DMS114 treated with DMSO at 0.1 percent for 48 hours (cell line): ENCODE results near the gene SRCIN1.
"Not testable (repeated sequence)": the region's sequence is repeated elsewhere in the genome, so short reads cannot be mapped to it uniquely, and the experiment has no call there.

Experiments
- DNase-seq: peaks from one replicate; lab custom pipeline; 2025; ENCODE audit not compliant: unreplicated experiment; lab: John Stamatoyannopoulos, UW

SRCIN1 gene, protein sequence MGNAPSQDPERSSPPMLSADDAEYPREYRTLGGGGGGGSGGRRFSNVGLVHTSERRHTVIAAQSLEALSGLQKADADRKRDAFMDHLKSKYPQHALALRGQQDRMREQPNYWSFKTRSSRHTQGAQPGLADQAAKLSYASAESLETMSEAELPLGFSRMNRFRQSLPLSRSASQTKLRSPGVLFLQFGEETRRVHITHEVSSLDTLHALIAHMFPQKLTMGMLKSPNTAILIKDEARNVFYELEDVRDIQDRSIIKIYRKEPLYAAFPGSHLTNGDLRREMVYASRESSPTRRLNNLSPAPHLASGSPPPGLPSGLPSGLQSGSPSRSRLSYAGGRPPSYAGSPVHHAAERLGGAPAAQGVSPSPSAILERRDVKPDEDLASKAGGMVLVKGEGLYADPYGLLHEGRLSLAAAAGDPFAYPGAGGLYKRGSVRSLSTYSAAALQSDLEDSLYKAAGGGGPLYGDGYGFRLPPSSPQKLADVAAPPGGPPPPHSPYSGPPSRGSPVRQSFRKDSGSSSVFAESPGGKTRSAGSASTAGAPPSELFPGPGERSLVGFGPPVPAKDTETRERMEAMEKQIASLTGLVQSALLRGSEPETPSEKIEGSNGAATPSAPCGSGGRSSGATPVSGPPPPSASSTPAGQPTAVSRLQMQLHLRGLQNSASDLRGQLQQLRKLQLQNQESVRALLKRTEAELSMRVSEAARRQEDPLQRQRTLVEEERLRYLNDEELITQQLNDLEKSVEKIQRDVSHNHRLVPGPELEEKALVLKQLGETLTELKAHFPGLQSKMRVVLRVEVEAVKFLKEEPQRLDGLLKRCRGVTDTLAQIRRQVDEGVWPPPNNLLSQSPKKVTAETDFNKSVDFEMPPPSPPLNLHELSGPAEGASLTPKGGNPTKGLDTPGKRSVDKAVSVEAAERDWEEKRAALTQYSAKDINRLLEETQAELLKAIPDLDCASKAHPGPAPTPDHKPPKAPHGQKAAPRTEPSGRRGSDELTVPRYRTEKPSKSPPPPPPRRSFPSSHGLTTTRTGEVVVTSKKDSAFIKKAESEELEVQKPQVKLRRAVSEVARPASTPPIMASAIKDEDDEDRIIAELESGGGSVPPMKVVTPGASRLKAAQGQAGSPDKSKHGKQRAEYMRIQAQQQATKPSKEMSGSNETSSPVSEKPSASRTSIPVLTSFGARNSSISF

GRCh38 chr17:38605841-38606645, at the start of gene SRCIN1:
SRCIN1 (minus strand) TSS chr17:38605952; CDS start chr17:38605705, 247 bp downstream.
- DNase-seq, result peak; percentile 36

DNA sequence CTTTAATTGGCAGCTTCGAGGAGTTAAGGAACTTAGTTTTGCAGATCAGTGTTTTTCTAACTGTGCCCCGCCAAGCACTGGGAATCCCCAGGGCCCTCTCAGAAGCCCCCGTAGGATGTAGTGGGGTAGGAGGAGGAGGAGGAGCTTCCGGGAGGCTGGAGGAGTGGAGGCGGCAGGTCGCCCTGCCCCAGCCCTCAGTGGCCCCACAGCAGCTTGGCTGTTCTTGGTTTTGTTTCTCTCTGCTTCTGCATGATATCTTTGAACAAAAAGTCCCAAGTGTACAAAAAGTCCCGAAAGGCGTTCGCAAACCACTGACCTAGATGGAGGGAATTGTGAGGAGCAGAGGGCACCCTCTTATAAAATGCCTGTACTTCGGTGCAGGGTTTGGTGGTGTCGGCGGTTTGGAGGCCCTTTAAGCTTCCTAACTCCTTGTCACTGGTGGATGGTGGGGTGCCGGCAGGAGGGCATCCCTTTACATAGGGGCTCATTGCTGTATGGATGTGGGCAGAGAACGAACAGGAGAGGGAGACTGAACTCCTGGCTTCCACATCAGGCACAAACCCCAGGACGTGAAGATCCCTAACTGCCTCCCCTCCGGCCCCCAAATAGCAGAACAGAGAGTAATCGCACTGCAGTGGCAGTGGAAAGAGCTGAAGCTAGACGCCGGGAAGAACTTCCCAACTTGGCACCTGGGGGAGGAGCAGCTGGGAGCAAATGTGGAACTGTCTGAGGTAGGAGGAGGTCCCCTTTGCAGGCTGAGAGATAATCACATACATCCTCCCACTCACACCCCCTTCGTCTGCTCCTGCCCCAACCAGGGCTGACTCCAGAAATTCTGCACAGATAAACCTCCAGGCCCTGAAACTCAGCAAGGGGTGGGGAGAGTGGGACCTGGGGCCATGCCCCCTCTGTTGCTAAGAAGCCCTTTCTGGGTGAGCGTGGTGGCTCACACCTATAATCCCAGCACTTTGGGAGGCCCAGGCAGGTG, 49.0 kb upstream of the SRCIN1 start:
- DNase-seq, result no peak

DNA sequence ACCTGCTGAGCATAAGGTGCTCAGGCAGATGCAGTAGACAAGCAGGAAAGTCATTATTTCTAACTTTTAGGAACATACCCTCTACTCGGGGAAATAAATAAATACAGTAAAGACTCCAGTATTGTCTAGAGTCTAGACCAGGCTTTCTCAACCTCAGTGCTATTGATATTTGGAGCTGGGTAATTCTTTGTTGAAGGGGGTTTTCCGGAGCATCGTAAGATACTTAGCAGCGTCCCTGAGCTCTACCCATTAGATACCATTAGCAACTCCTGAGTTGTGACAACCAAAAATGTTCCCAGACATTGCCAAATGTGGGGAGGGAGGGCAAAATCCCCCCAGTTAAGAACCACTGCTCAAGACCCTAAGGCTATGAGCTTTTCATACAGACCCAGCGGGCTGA, 47.9 kb upstream of the SRCIN1 start:
- DNase-seq, result no peak

DNA sequence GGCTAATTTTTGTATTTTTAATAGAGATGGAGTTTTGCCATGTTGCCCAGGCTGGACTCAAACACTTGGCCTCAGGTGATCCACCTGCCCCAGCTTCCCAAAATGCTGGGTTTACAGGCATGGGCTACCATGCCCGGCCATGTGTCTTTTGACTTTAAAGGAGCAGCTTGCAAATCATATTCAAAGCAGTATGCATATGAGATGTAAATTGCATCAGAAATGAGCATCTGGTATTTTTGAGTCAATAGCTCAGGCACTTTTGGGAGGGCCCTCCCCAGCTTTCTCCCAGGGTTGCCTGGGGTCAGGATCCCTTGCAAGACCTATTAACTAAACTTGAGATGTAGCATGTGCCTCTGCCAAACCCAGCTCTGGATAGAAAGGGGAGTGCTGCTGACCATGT, 47.5 kb upstream of the SRCIN1 start:
- no peak for DNase-seq

- DNase-seq, result not testable (repeated sequence)
These were observed 45.0 kb upstream of the SRCIN1 start for GRCh38 chr17:38650653-38651173.

DNA sequence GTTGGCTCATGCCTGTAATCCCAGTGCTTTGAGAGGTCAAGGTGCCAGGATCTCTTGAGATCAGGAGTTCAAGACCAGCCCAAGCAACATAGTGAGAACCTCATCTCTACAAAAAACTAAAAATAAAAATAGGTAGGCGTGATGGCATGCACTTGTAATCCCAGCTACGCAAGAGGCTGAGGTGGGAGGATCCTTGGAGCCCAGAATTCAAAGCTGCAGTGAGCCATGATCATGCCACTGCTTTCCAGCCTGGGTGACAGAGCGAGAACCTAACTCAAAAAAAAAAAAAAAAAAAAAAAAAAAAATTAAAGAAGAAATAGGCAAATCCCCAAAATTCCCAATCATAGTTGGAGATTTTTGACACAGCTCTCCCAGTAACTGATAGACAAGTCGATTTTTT, 32.2 kb upstream of the SRCIN1 start:
- no peak for DNase-seq

DNA sequence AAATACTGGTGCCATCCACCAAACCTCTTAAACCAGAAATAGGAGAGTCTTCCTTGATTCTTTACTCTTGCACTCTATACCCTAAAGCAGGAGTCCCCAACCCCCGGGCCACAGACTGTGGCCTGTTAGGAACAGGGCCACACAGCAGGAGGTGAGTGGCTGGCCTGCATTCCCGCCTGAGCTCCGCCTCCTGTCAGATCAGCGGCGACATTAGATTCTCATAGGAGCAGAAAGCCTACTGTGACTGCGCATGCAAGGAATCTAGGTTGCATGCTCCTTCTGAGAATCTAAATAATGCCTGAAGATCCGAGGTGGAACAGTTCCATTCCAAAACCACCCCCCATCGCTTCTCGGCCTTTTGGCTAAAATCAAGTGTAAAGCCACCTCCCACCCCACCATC, 30.3 kb upstream of the SRCIN1 start:
- no peak for DNase-seq

- DNase-seq, result no peak
These were observed 26.6 kb upstream of the SRCIN1 start for GRCh38 chr17:38632334-38632733.

- DNase-seq, result peak; percentile 6
These were observed 22.7 kb upstream of the SRCIN1 start for GRCh38 chr17:38628441-38628840.

- DNase-seq, result no peak
These were observed 22.2 kb upstream of the SRCIN1 start for GRCh38 chr17:38627957-38628356.

- not testable (repeated sequence) for DNase-seq
These were observed 21.0 kb upstream of the SRCIN1 start for GRCh38 chr17:38626606-38627226.

DNA sequence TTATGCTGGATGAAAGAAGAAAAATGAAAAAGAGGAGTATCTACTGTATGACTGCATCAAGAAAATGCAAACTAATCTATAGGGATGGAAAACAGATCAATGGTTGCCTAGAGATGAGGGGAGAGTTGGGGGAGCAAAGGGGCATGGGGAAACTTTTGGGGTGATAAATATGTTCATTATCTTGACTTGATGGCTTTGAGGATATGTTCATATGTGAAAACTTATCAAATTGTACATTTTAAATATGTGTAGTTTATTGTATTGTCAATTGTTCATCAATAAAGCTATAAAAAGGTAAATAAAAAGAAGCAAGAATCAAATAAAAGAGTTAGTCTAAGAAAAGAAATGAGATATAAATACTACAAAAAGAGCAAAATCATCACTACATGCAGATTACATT, 19.7 kb upstream of the SRCIN1 start:
- DNase-seq, result no peak

- DNase-seq, result not testable (repeated sequence)
These were observed 19.1 kb upstream of the SRCIN1 start for GRCh38 chr17:38624782-38625355.

GRCh38 chr17:38621538-38621937, 15.8 kb upstream of the SRCIN1 start:
- no peak for DNase-seq

- no peak for DNase-seq
These were observed 15.0 kb upstream of the SRCIN1 start for GRCh38 chr17:38620551-38621277.

DNA sequence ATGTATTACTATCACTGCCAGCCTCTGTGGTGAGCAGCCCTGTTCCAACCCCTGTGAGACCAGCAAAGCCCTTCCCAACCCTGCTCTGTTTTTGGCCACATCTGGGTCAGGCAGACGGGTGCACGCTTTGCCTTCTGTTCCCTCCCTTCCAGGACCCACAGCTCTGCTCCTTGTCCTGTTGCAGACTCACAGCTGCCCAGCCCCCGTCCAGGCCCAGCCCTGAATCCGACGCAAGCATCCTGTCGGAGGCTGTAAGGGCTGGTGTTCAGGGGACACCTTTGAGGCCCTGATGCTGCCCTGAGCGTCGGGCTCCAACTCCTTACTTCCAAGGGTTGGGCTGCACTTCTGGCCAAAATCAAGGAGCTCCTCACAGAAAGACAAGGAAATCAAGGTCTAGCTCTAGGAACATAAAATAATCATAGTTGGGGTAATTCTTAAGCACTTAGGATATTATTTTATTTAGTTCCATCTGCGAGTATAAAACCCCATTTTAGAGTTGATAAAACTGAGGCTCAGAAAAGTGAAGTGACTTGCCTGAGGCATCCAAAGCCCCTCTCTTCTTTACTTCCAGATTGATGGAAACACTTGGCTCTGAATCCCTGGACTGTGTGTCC, 14.3 kb upstream of the SRCIN1 start:
- no peak for DNase-seq

DNA sequence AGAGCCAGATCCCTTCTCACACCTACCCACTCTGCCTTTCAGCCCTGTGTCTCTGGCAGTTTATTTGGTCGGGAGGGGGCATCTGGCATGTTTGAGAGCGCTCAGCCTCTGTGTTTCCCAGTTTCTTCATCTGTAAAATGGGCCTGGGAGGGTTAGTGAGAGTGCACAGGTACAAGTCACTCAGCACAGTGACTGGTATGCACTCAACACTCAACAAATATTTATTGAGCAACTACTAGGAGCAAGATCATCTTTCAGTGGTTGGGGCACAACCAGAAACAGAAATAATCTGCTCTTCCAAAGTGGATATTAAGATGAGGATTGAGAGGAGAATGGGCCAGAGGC, 13.7 kb upstream of the SRCIN1 start:
- no peak for DNase-seq
